HCT116 (cell line): ENCODE data around the gene CALN1.

Source experiments
- CEBPB ChIP-seq: IDR thresholded peaks from 2 replicates; pipeline ENCODE4 v1.6.1; 2012; ENCODE audit warnings: low read depth
- CTCF ChIP-seq, 3 experiments: fragments of 200-600 bp in 1 of 3; sonication (generic) in 1 of 3; IDR thresholded peaks in 2 of 3; conservative IDR thresholded peaks in 1 of 3; 2 replicates each; pipeline ENCODE4 v1.5.1; 2012 to 2017; ENCODE audit warnings: low read depth in 2 of 3, low read length in 2 of 3, antibody characterized with exemption in 1 of 3, borderline replicate concordance in 1 of 3, control low read depth in 1 of 3, mild to moderate bottlenecking in 1 of 3, mixed read lengths in 1 of 3, mixed run types in 1 of 3, moderate library complexity in 1 of 3; ENCODE audit not compliant: insufficient read depth in 1 of 3
- EZH2 ChIP-seq: fragments of 200-600 bp; sonication (generic); IDR thresholded peaks from 2 replicates; pipeline ENCODE4 v1.6.1; 2017; ENCODE audit warnings: antibody characterized with exemption, mixed run types
- JUND ChIP-seq: IDR thresholded peaks from 2 replicates; pipeline ENCODE4 v1.6.1; 2012
- MAX ChIP-seq: IDR thresholded peaks from 2 replicates; pipeline ENCODE4 v1.6.1; 2012
- POLR2A ChIP-seq: IDR thresholded peaks from 2 replicates; pipeline ENCODE4 v1.7.0; 2011; ENCODE audit warnings: borderline replicate concordance; ENCODE audit not compliant: insufficient read depth, insufficient read length; ENCODE audit errors: extremely low read depth
- POLR2AphosphoS5 ChIP-seq: IDR thresholded peaks from 2 replicates; pipeline ENCODE4 v1.6.1; 2011; ENCODE audit warnings: mild to moderate bottlenecking, low read depth, low read length, moderate library complexity
- RAD21 ChIP-seq: IDR thresholded peaks from 2 replicates; pipeline ENCODE4 v1.6.1; 2012; ENCODE audit warnings: low read depth, mild to moderate bottlenecking
- SIN3A ChIP-seq: IDR thresholded peaks from 2 replicates; pipeline ENCODE4 v1.6.1; 2012; ENCODE audit warnings: low read depth
- SRF ChIP-seq: IDR thresholded peaks from 2 replicates; pipeline ENCODE4 v1.6.1; 2012; ENCODE audit warnings: low read depth
- TCF7L2 ChIP-seq: IDR thresholded peaks from 2 replicates; pipeline ENCODE4 v1.7.0; 2011; ENCODE audit warnings: borderline replicate concordance, inconsistent platforms; ENCODE audit not compliant: insufficient read depth, insufficient read length; ENCODE audit errors: extremely low read depth
- ZBTB33 ChIP-seq: IDR thresholded peaks from 2 replicates; pipeline ENCODE4 v1.6.1; 2011; ENCODE audit warnings: mild to moderate bottlenecking, low read length, moderate library complexity; ENCODE audit not compliant: insufficient replicate concordance; ENCODE audit errors: extremely low read depth

GRCh38 chr7:72268090-72268489, 144.0 kb downstream of the CALN1 start:
- TF ChIP-seq CTCF (IDR thresholded peaks at IDR 0.05 in 2 of 3, conservative IDR thresholded peaks at IDR 0.05 in 1 of 3; ENCODE audit: borderline replicate concordance in 1 of 3, insufficient read depth in 1 of 3, low read depth in 2 of 3, low read length in 2 of 3) (no peak), POLR2A (no peak), ZBTB33 (no peak), POLR2AphosphoS5 (no peak), EZH2 (no peak), TCF7L2 (no peak), CEBPB (no peak), RAD21 (no peak), SIN3A (no peak), JUND (no peak), MAX (no peak), SRF (no peak)
